A673 (cell line): ENCODE data around the gene ZNF837.

ENCODE experiments used
- CTCF ChIP-seq: fragments of 300-800, 200-600 bp; sonication (generic); conservative IDR thresholded peaks from 2 replicates; pipeline ENCODE4 v1.5.1; 2017; ENCODE audit warnings: low read depth, mild to moderate bottlenecking, antibody characterized with exemption, low read length, moderate library complexity, mixed read lengths
- EZH2 ChIP-seq: fragments of 200-600 bp; sonication (generic); IDR thresholded peaks from 2 replicates; pipeline ENCODE4 v1.6.1; 2017; ENCODE audit warnings: borderline replicate concordance, low read depth, mild to moderate bottlenecking, mixed read lengths, antibody characterized with exemption, low read length; ENCODE audit not compliant: poor library complexity, severe bottlenecking

GRCh38 chr19:58428617-58429016, 47.8 kb upstream of the ZNF837 start:
- TF ChIP-seq EZH2 (no peak), CTCF (no peak)
